Sigmoid colon (tissue), 3 donors: ENCODE measurements around the gene PDCD10.

Source experiments
- POLR2A ChIP-seq, 2 donors: fragments of 450-650 bp; IDR thresholded peaks; one replicate each; pipeline ENCODE4 v1.6.1; 2016; ENCODE audit warnings: antibody characterized with exemption in 2 of 2, mild to moderate bottlenecking in 2 of 2, moderate library complexity in 2 of 2
- TF ChIP-seq, protein P1 (sequence below), 4 experiments: fragments of 450-650 bp in 3 of 4; fragments of 200-600 bp in 1 of 4; IDR thresholded peaks; one replicate each; pipeline ENCODE4 v1.5.1; 2016 to 2019; ENCODE audit warnings: antibody characterized with exemption in 4 of 4, mild to moderate bottlenecking in 3 of 4, moderate library complexity in 2 of 4

DNA sequence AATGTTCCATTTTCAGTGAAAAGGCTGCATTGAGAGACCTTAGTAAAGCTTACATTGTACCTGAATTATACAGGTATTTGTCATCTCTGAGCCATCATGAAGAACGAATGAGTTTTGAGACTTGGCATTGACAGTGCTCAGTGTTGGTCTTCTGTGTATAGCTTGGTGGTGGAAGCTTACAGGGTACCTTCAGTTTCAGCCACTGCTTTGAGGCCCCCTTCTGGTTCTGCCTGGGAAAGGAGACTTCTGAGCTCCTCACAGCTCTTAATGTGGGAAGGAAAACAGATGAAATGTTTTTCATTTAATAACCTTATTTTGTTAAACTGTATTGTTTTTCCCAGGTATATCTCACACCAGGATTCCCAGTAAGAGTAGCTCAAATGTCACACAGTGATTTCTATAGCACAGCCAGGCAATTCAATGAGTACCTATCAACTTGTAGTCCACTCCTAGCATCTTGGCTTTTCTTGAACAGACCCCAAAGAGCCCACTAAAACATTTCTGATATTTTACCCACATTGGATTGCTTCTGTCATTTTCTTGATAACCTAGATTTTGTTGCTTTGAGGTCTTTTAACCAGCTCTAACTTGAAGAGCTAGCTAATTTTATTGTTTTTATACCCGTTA is 6.4 kb upstream of the PDCD10 start:
- TF ChIP-seq, protein P1, sequence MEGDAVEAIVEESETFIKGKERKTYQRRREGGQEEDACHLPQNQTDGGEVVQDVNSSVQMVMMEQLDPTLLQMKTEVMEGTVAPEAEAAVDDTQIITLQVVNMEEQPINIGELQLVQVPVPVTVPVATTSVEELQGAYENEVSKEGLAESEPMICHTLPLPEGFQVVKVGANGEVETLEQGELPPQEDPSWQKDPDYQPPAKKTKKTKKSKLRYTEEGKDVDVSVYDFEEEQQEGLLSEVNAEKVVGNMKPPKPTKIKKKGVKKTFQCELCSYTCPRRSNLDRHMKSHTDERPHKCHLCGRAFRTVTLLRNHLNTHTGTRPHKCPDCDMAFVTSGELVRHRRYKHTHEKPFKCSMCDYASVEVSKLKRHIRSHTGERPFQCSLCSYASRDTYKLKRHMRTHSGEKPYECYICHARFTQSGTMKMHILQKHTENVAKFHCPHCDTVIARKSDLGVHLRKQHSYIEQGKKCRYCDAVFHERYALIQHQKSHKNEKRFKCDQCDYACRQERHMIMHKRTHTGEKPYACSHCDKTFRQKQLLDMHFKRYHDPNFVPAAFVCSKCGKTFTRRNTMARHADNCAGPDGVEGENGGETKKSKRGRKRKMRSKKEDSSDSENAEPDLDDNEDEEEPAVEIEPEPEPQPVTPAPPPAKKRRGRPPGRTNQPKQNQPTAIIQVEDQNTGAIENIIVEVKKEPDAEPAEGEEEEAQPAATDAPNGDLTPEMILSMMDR (IDR thresholded peaks at IDR 0.05): no peak
- TF ChIP-seq POLR2A (IDR thresholded peaks at IDR 0.05): no peak
